Measurements from ENCODE around the gene NTRK2. TPM values are rescaled to one million over a fixed set of nuclear protein-coding genes. Genes with fewer than 3 reads are reported as not detected.

Gene NTRK2
- total and polyA plus RNA-seq, 10 of the 15 experiments (the other 5 are each of a cell fraction or from before 2014, with no cell fraction given) = 0.42 to 4.6 (median 0.65) TPM

GRCh38 chr9:84827216-84827765 is 157.8 kb downstream of the NTRK2 start:
- RAD21 ChIA-PET (ENCODE audit: unreplicated experiment) = no interaction called here
- DNase-seq (ENCODE audit: low read depth, low spot score) = no peak
- Histone ChIP-seq H3K27ac (ENCODE audit: control insufficient read depth, insufficient read depth) (no peak overlapping the region), H3K4me2 (ENCODE audit: control insufficient read depth, insufficient read depth) (no peak overlapping the region), H3K4me3 (no peak overlapping the region), H4K20me1 (ENCODE audit: control insufficient read depth, insufficient read depth) (no peaks in the 10 kb centered on the region), H3K36me3 (ENCODE audit: control insufficient read depth in 2 of 2, insufficient read depth in 2 of 2, low read length in 1 of 2) (no peaks in the 10 kb centered on the region), H3K9ac (ENCODE audit: control insufficient read depth, insufficient read depth, low read length) (no peak overlapping the region), H3K27me3 (replicated peaks in 1 of 2; ENCODE audit: control insufficient read depth in 2 of 2, insufficient read depth in 2 of 2, low read length in 1 of 2) (no peaks in the 10 kb centered on the region), H3K4me1 (ENCODE audit: control insufficient read depth, insufficient read depth, low read length) (peaks cover 22% of the 10 kb centered on the region), H3K79me2 (ENCODE audit: control insufficient read depth, insufficient read depth, low read length) (no peaks in the 10 kb centered on the region), H2AFZ (ENCODE audit: control insufficient read depth, low read depth, low read length) (no peak overlapping the region), H3K9me3 (replicated peaks; ENCODE audit: control insufficient read depth, insufficient read depth, low read length) (no peaks in the 10 kb centered on the region)
- CTCF ChIA-PET = interaction anchor here (1.7 kb wide), 2 partner anchors 130 to 133 kb away, joined by 3 to 6 read pairs; no protein-coding TSS in a partner anchor
- BruUV-seq (replicated peaks) = no TSS peak
- SMC1A ChIA-PET (ENCODE audit: uncharacterized antibody, unreplicated experiment) = interaction anchor here (0.6 to 1.0 kb wide), 3 partner anchors 10 to 32 kb away, joined by 3 read pairs; no protein-coding TSS in a partner anchor
- TF ChIP-seq HDAC2 (IDR thresholded peaks at IDR 0.05) (no peak), NBN (IDR thresholded peaks at IDR 0.05) (no peak), IKZF1 (conservative IDR thresholded peaks at IDR 0.05) (no peak), SREBF1 (IDR thresholded peaks at IDR 0.05; ENCODE audit: low read length) (no peak), ZNF217 (IDR thresholded peaks at IDR 0.05) (no peak), RUNX3 (IDR thresholded peaks at IDR 0.05; ENCODE audit: low read length) (no peak), ZNF592 (IDR thresholded peaks at IDR 0.05) (no peak), NFIC (IDR thresholded peaks at IDR 0.05; ENCODE audit: low read depth, low read length) (no peak), JUND (IDR thresholded peaks at IDR 0.05; ENCODE audit: low read depth, low read length) (no peak), RCOR1 (conservative IDR thresholded peaks at IDR 0.05; ENCODE audit: low read depth, low read length) (no peak), ATF7 (IDR thresholded peaks at IDR 0.05; ENCODE audit: low read depth) (no peak)
- 27% methylated on average over 4 of the region's 4 CpGs for WGBS (ENCODE audit: insufficient coverage, insufficient replicate concordance, low lambda C conversion rate, missing lambda C conversion rate)
- intact Hi-C loops (cut with micrococcal nuclease; ENCODE audit: unreplicated experiment) = no loop called here
- in situ Hi-C loops (cut with MboI) = no loop called here
- POLR2A ChIA-PET = interaction anchor here (1.1 kb wide), 1 partner anchor 23 kb away, joined by 3 read pairs; no protein-coding TSS in a partner anchor
- no peak for FAIRE-seq
- no peak for ATAC-seq
